ENCODE measurements around the gene VWA3B.
"Not testable (repeated sequence)": the region's sequence is repeated elsewhere in the genome, so short reads cannot be mapped to it uniquely, and the experiment has no call there.

The VWA3B gene

GRCh38 chr2:98252038-98252773 lies 165.2 kb downstream of the VWA3B start:
- DNase-seq (ENCODE audit: low read depth) = no peak

GRCh38 chr2:98253461-98254070 lies 166.6 kb downstream of the VWA3B start:
- no peak for DNase-seq (ENCODE audit: low read depth)

- no peak for DNase-seq (ENCODE audit: low read depth)
Observed at GRCh38 chr2:98254504-98255059, 167.6 kb downstream of the VWA3B start.

GRCh38 chr2:98258906-98259305 lies 171.9 kb downstream of the VWA3B start:
- no peak for DNase-seq (ENCODE audit: low read depth)

GRCh38 chr2:98263362-98263761 lies 176.4 kb downstream of the VWA3B start:
- DNase-seq (ENCODE audit: low read depth) = no peak

GRCh38 chr2:98268225-98268624 lies 181.3 kb downstream of the VWA3B start:
- DNase-seq (ENCODE audit: low read depth) = not testable (repeated sequence)

GRCh38 chr2:98269274-98269673 lies 182.3 kb downstream of the VWA3B start:
- DNase-seq (ENCODE audit: low read depth) = no peak

- DNase-seq (ENCODE audit: low read depth) = no peak
Observed at GRCh38 chr2:98269830-98270229, 182.9 kb downstream of the VWA3B start.

GRCh38 chr2:98277162-98277859 lies 190.3 kb downstream of the VWA3B start:
- DNase-seq (ENCODE audit: low read depth) = no peak

GRCh38 chr2:98278074-98278473 lies 191.1 kb downstream of the VWA3B start:
- no peak for DNase-seq (ENCODE audit: low read depth)

- DNase-seq (ENCODE audit: low read depth) = no peak
Observed at GRCh38 chr2:98280376-98281102, 193.6 kb downstream of the VWA3B start.

- DNase-seq (ENCODE audit: low read depth) = no peak
Observed at GRCh38 chr2:98281607-98282006, 194.6 kb downstream of the VWA3B start.

- no peak for DNase-seq (ENCODE audit: low read depth)
Observed at GRCh38 chr2:98282109-98282508, 195.1 kb downstream of the VWA3B start.

- DNase-seq (ENCODE audit: low read depth) = no peak
Observed at GRCh38 chr2:98293030-98293429, 206.1 kb downstream of the VWA3B start.

- no peak for DNase-seq (ENCODE audit: low read depth)
Observed at GRCh38 chr2:98293931-98294687, 207.1 kb downstream of the VWA3B start.

GRCh38 chr2:98294711-98295110 lies 207.7 kb downstream of the VWA3B start:
- DNase-seq (ENCODE audit: low read depth) = no peak

- DNase-seq (ENCODE audit: low read depth) = no peak
Observed at GRCh38 chr2:98295275-98295674, 208.3 kb downstream of the VWA3B start.

- DNase-seq (ENCODE audit: low read depth) = no peak
Observed at GRCh38 chr2:98295721-98296414, 208.9 kb downstream of the VWA3B start.

- no peak for DNase-seq (ENCODE audit: low read depth)
Observed at GRCh38 chr2:98296440-98296839, 209.5 kb downstream of the VWA3B start.

- DNase-seq (ENCODE audit: low read depth) = no peak
Observed at GRCh38 chr2:98297817-98298682, 211.1 kb downstream of the VWA3B start.
